RKO (cell line): ENCODE data around the gene DAB2IP.
"Not testable (repeated sequence)": the region's sequence is repeated elsewhere in the genome, so short reads cannot be mapped to it uniquely, and the experiment has no call there.

ENCODE experiments used
- DNase-seq: peaks from one replicate; pipeline ENCODE4 v3.0.0-alpha.2; 2016; ENCODE audit warnings: low spot score

DAB2IP gene

DNA sequence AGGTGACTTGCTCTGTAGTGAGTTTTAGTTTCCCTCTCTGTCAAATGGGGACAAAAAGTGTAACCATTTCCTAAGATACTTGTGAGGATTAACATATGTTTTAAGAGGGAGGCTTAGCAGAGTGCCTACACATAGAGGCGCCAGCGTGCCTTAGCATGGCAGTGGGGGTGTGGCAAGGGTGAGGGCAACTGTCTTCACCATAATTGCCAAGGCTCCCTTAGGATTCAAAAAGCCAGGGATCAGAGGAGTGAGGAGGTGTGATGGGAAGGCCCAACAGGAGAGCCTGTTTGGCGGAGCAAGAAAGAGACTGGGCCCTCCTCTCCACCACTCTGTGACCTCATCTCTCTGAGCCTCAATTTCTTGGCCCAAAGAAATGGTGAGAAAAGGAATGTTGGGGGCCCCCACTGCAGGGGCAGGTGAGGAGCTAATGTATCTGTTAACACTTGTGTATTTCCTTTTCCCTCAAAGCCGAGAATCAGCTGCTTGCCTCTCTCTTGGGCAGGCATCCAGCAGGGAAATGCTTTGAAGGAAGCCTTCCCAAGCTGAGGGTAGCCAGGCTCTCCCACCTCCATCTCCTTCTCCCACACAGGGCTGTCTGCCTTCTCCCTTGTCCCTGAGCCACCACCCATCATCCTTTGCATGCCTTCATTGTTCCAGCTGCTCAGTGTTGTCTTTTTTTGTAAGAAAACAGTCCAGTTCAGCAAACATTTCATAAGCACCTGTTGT lies 76.0 kb downstream of the DAB2IP start:
- no peak for DNase-seq

- no peak for DNase-seq
Observed at GRCh38 chr9:121728916-121729315, 77.5 kb downstream of the DAB2IP start.

DNA sequence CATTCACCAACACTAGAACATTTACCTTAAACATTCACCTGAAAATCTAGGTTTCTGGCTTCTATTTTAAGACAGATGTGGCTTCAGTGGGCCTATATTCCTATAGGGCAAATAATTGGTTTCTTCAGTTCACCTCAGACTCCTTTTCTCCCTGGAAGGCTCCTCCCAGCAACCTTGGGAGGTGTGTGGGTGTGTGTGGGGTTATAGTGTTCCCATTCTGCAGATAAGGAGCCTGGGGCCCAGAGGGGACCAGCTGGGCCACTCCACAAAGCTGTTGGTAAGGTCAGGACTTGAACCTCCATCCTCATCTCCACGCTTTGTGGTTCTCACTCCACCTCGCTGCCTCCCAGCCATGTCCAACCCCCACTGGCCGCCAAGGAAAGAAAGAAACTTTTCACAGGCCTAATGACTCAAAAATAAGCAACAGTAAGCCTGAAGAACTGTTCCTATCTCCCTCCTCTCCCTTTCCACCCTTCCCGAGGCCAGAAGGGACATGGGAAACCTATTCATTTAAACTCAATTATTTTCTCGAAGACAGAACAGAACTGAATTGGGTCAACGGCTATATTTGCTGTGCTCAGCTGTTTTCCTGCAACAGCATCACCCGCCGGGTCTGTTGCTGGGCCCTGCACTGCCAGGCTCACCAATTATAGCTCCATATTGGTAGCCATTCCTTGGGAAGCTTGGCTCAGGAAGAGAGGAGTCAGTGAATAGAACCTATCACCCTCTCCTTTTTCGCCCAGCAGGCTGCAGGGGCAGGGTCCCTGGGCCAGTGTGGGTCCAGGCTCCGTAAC lies 78.5 kb downstream of the DAB2IP start:
- DNase-seq = no peak

DNA sequence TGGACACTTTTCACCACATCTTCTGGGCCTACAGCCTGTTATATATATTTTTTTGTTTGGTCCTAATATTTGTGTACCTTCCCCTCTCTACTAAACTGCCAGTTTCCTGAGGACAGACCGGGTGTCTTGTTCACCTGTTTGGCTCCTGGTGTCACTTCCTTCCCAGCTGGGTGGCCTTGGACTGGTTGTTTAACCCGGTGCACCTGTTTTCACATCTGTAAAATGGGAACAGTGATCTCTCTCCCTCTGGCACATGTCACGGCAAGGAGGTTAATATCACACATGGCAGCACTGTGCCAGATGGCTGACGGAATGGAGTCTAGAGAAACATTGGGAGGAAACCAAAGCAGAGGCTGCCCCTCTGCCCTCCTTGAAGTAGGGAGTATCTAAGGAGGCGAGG lies 79.7 kb downstream of the DAB2IP start:
- DNase-seq = no peak

DNA sequence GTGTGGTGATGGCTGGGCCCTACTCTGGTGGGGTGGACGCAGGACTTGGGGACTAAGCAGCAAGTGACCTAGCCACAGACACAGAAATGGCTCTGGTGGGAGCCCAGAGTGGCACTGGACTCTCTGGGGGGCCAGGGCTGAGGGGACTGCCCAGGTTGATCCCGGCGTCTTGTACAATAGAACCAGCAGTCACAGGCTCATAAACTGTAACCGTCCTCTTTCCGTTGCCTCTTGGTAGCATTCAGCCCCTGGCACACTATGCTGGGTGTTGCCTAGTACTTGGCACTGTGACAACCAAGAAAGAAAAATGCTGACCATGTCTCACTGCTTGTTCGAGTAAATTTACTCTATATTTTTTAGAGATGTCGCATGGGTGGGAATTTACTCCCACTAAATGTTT lies 80.5 kb downstream of the DAB2IP start:
- DNase-seq = no peak

GRCh38 chr9:121732389-121732788 lies 81.0 kb downstream of the DAB2IP start:
- no peak for DNase-seq

- no peak for DNase-seq
Observed at GRCh38 chr9:121732886-121733285, 81.5 kb downstream of the DAB2IP start.

DNA sequence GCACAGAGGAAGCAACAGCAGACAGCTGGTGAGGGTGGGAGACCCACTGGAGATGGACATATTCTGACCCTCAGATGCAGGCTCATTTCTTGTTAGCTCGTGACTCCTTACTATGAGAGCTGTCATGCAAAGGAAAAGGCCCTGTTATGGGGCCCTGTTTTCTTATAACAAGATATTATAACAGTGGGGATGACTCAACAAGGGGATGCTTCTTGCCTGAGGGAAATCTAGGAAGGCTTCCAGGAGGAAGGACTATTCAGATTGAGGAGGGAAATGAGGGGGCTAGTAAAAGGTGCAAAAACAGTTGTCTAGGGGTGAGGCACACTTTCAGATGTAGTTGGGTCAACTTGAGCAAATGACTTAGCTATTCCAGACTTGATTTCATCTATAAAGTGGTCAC lies 83.0 kb downstream of the DAB2IP start:
- DNase-seq = no peak

DNA sequence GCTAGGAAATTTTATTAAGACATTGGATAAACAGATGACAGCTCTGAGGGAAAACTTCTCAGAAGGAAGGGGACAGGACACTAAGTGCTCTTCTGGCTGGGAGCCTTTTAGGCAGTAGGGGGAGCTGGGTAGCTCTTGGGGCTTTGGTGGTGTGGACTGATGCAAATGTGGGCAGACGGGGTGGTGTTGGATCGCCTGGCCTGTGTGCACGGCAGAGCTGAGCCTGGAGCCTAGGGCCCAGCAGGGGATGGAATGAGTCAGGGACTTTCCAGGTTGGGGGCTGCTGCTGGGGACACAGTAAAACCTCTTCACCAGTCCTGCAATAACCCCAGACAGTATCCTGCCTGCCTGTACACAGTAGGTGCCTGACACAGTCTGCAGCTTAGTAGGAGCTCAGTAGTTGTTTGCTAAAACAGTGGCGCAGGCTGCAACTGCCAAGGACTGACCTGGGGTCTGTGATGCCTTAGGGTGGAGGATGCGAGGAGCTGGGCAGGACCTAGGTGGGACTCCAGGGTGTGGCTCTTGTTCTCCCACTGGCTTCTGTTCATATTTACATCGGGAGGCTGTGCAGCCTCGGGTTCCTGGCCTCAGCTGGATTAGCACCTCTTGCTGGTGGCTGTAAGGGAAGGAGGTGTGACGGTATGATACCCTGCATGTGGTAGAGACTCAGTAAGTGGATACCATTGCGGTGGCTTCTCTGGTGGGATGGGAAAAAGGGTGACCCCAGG lies 83.8 kb downstream of the DAB2IP start:
- peak; percentile 74 for DNase-seq

DNA sequence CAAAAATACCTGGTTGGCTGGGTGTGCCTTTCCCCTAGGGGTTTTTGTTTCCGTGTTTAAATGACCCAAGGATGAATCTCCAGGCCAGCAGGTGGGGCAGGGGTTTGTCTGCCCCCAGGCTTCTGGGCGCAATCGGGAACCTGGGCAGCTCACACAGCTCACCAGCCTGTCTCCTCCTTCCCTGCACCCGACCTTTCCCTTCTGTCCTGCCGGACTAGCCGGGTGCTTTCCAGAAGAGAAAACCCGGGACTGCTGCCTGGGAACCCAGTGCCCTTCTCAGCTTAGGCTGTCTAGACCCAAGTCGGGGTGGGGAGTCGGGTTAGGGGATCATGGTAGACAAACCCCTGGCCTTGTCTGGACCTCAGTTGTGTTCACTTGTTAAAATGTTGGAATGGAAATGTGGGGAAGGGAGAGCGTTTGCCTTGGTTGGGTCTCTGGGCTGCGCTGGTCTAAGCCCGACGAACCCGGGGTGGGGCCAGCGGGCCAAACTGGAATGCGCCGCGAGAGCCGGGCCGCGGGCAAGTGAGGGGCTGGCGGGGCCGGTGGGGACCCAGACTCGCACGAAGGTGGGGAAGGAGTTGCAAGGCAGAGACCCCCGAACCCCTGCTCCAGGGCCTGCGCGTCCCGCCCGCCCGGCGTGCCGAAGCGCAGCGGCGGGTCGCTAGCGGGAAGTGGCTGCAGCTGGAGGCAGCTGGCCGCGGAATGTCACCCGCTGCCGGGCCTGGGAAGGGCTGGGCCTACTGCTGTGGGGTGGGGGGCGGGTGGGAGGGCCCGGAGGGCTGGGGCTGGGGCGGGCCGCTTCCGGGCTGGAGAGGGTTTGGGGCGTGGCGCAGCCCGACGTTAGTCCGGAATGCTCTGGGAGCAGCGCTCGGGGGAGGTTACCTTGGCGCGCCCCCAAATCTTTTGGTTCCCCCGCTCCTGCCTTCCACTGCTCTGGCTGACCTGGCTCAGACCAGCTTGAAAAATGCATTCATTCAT lies 84.6 kb downstream of the DAB2IP start:
- peak; percentile 72 for DNase-seq

- peak; percentile 80 for DNase-seq
Observed at GRCh38 chr9:121736934-121737462, 85.6 kb downstream of the DAB2IP start.

- no peak for DNase-seq
Observed at GRCh38 chr9:121737481-121737931, 86.1 kb downstream of the DAB2IP start.

DNA sequence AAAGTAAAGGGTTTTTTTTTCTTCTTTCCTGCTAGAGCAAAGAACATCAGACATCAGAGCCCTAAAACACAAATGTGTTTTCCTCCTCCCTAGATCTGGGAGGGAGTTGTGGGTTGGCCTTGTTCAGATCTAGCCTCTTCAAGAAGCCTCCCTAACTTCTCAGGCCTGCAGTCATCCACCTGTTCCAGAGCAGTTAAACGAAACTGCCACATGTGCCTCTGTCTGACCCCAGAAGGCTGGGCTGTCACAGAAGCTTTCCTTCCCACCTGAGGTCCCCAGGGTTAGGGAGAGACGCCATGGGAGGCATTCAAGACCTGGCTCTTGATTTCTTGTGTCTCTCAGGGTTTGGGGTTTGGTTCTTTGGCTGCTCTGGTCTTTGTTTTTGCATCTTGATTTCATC lies 87.0 kb downstream of the DAB2IP start:
- DNase-seq = no peak

GRCh38 chr9:121738968-121739367 lies 87.5 kb downstream of the DAB2IP start:
- DNase-seq = no peak

GRCh38 chr9:121739971-121740370 lies 88.5 kb downstream of the DAB2IP start:
- no peak for DNase-seq

DNA sequence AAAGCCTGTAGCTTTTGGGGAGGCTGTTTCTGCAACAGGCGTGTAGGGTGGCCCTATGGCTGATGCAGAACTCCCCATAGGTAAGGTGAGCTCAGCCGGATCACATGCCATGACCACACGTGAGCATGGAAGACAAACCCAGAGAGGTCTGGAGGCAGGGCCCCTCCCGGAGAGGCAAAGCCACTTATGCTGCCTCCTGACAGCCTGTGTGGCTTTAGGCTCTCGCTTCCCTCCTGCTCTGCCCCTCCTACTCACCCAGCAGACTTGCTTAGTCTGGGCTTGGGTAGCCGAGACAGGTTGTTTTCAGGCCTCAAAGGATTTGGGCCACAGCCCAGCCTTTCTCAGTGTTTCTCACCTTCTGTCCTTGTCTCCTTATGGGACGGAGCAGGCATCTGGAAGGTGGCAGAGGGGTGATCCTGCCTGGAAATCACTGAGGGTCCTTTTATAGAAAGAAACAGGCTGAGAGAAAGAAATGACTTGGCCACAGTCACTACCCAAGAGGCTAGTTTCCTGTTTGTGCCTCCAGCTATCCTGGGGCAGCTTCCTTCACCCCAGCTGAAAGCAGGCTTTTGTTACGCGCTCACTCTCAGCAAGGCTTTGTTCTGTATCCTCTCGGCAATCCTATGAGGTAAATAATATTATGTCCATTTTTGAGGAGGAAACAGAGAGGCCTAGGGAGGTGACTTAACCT lies 89.9 kb downstream of the DAB2IP start:
- no peak for DNase-seq

DNA sequence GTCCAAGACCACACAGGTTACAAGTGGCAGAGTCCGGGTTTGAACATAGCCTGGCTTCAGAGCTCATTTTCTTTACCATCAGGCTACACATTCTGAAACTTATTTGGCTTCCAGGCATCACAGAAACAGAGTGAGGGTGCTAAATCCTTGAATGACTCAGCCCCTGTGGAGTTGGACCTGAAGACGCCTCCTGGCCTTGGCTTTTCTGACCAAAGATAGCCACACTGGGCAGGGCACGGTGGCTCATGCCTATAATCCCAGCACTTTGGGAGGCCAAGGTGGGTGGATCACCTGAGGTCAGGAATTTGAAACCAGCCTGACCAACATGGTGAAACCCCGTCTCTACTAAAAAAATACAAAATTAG lies 90.5 kb downstream of the DAB2IP start:
- not testable (repeated sequence) for DNase-seq

GRCh38 chr9:121742923-121743322 lies 91.5 kb downstream of the DAB2IP start:
- DNase-seq = no peak

- peak; percentile 93 for DNase-seq
Observed at GRCh38 chr9:121743441-121744001, 92.1 kb downstream of the DAB2IP start.

DNA sequence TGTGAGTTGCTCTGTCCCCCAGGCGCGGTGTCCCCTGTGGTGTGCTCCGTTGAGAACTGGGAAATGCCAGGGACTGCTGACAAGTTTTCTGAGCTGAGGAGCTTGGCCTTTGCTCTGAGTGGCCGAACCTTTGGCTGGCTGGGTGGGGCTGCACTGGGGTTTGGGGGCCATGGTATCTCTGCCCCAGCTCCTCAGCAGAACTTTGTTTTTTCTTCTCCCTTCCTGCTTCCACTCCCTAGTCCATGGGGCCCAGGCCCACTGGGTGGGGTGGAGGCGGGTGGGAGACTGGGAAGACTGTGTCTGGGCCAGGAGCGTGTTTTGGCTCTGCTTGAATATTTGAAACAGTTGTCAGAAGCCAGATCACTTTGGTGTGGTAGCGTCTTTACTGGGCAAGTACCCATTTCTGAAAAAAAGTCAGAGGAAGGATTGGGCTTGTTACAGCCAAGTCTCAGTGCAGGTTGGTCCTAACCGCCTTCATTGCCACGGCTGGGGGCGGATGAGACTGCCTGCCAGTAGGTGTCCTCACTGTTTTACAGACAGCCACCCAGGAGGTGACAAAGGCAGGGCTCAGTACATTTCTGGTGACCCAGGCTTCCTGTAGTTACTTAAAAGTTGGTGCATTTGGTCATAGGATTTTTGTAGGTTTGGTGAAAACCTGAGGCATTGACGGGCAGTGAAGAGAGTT lies 92.7 kb downstream of the DAB2IP start:
- peak; percentile 59 for DNase-seq
